PFSK-1 (cell line): ENCODE measurements around the gene HOXA5.

Experiments used
- FOXP2 ChIP-seq: optimal IDR thresholded peaks from 2 replicates; pipeline ENCODE3; 2011; ENCODE audit warnings: borderline replicate concordance, control low read depth, inconsistent platforms; ENCODE audit not compliant: insufficient read depth; ENCODE audit errors: extremely low read length, extremely low read depth
- POLR2AphosphoS5 ChIP-seq: IDR thresholded peaks from 2 replicates; pipeline ENCODE4 v1.6.1; 2012; ENCODE audit warnings: low read depth, mild to moderate bottlenecking, control low read depth, low read length, moderate library complexity
- SIN3A ChIP-seq: IDR thresholded peaks from 2 replicates; pipeline ENCODE4 v1.6.1; 2012; ENCODE audit warnings: mild to moderate bottlenecking, low read length, moderate library complexity, borderline replicate concordance; ENCODE audit not compliant: insufficient read depth
- TAF1 ChIP-seq: IDR thresholded peaks from 2 replicates; pipeline ENCODE4 v1.6.1; 2012; ENCODE audit warnings: low read length, control low read depth, borderline replicate concordance; ENCODE audit not compliant: insufficient read depth
- TF ChIP-seq, protein P1 (sequence below), 2 experiments: IDR thresholded peaks; 2 replicates each; pipeline versions ENCODE4 v1.6.1 to v1.8.0; 2011 to 2012; ENCODE audit warnings: low read depth in 2 of 2, low read length in 2 of 2, control low read depth in 1 of 2, inconsistent platforms in 1 of 2, mild to moderate bottlenecking in 1 of 2, moderate library complexity in 1 of 2; ENCODE audit not compliant: insufficient read depth in 1 of 2

The HOXA5 gene

DNA sequence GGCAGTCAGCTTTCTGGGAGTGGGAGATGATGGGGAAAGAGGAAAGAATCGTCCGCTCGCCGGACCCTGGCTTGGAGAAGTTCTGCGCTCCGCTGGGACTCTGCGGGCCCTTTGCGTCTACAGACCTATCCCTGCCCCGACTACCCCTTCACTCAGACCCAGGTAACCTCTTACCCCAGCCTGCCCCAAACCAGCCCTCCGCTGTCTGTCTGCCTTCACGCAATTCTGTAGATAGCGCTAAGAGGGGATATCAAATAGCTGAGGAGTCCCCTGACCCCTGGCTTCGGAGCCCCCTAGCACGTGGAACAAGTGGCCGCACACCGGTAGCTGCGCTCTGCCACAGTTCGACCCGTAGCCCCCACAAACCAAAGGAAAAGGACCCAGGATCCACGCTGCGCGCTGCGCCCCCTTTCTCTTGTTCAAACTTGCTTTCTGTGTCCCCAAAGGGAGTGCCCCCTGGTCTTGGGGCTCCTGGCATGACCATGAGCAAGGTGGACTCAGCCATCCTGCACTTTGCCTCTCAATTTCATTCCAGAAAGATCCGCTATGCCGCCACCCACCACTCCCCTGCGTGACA lies 19.9 kb downstream of the HOXA5 start:
- TF ChIP-seq FOXP2, result no peak
- TF ChIP-seq SIN3A, result no peak
- TF ChIP-seq TAF1, result no peak
- TF ChIP-seq POLR2AphosphoS5, result no peak
- TF ChIP-seq, protein P1, sequence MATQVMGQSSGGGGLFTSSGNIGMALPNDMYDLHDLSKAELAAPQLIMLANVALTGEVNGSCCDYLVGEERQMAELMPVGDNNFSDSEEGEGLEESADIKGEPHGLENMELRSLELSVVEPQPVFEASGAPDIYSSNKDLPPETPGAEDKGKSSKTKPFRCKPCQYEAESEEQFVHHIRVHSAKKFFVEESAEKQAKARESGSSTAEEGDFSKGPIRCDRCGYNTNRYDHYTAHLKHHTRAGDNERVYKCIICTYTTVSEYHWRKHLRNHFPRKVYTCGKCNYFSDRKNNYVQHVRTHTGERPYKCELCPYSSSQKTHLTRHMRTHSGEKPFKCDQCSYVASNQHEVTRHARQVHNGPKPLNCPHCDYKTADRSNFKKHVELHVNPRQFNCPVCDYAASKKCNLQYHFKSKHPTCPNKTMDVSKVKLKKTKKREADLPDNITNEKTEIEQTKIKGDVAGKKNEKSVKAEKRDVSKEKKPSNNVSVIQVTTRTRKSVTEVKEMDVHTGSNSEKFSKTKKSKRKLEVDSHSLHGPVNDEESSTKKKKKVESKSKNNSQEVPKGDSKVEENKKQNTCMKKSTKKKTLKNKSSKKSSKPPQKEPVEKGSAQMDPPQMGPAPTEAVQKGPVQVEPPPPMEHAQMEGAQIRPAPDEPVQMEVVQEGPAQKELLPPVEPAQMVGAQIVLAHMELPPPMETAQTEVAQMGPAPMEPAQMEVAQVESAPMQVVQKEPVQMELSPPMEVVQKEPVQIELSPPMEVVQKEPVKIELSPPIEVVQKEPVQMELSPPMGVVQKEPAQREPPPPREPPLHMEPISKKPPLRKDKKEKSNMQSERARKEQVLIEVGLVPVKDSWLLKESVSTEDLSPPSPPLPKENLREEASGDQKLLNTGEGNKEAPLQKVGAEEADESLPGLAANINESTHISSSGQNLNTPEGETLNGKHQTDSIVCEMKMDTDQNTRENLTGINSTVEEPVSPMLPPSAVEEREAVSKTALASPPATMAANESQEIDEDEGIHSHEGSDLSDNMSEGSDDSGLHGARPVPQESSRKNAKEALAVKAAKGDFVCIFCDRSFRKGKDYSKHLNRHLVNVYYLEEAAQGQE (IDR thresholded peaks at IDR 0.05; ENCODE audit: insufficient read depth in 1 of 2, low read depth in 2 of 2, low read length in 2 of 2), result no peak

DNA sequence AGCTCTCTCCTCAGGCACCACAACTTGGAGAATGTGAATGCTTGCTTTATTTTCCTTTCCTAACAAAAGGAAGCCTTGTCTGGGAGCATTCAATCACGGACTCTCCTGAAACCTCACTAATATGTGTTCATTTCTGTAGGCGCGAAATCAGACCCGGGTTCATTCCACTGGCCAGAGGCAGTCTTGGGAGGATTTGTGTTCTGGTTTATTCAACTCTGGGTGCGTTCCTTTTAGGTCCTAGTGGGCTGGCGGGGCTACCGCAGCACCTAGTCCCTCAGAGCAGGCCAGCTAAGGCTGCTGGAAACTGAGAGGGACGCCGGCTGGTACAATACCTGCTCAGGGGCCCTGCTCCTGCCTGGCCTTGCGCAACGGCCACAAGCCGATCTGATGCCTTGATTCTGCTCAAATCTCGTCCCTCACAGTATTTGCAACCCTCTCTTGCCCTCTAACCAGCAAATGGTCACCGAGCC lies 20.4 kb downstream of the HOXA5 start:
- TF ChIP-seq, protein P1 (IDR thresholded peaks at IDR 0.05; ENCODE audit: insufficient read depth in 1 of 2, low read depth in 2 of 2, low read length in 2 of 2), result no peak
- no peak for TF ChIP-seq TAF1
- no peak for TF ChIP-seq POLR2AphosphoS5
- no peak for TF ChIP-seq FOXP2

DNA sequence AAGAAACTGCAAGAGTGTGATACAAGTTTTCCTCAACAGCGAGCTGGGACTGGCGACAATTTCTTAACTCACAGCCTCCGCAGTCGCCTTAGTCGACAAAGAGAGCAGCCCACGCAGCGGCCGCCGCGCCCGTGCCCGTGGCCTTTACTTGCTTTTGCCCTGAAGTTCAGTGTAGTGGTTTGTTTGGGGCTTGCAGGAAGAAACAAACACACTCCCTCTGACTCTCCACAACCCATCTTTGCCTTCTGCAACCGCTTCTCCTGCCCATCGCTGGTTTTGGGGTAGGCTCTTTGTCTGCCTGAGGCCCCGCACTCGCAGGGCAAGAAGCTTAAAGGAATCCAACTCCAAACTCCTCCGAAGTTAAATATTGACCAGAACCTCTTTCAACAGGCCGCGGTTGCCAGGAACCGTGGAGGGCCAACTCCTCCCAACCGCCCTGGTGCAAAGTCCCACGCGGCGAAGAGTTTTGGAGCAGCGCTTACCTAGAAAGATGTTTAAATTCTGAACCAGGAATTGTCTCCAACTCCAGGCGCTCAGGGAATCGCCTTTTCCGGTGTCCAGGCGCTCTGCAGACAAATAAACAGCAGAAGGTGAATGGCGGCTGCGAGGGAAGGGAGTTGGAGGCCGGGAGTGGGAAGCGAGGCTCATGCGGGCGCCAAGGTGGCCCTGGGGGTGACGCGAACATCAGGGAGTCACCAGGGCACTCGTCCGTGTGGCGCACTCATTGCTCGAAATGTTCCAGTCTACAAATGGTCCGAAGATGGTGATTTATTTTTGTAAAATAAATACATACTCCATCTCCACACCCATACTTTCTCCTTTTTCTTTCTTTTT lies 21.2 kb downstream of the HOXA5 start:
- TF ChIP-seq, protein P1 (IDR thresholded peaks at IDR 0.05; ENCODE audit: insufficient read depth in 1 of 2, low read depth in 2 of 2, low read length in 2 of 2), result no peak
- TF ChIP-seq POLR2AphosphoS5 (no peak), TAF1 (no peak), SIN3A (no peak), FOXP2 (no peak)

DNA sequence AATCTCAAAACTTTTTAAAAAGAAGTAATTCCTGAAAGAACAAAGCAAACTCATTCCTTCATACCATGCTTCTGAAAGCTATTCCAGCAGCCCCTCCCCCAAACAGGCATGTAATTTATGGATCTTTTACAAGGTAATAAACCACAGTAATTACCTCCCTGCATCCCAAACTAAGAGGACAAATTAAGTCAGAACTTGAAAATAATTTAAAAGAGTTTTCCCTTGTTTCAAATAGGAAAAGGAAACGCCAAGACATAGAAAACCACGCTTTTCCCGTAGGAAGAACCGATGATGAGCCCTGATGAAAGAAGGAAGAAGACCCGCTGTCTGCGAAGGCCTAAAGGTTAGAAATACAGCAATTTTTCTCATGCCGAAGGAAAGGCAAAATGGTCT lies 21.8 kb downstream of the HOXA5 start:
- TF ChIP-seq SIN3A, result no peak
- TF ChIP-seq FOXP2, result no peak
- TF ChIP-seq POLR2AphosphoS5, result no peak
- no peak for TF ChIP-seq TAF1

DNA sequence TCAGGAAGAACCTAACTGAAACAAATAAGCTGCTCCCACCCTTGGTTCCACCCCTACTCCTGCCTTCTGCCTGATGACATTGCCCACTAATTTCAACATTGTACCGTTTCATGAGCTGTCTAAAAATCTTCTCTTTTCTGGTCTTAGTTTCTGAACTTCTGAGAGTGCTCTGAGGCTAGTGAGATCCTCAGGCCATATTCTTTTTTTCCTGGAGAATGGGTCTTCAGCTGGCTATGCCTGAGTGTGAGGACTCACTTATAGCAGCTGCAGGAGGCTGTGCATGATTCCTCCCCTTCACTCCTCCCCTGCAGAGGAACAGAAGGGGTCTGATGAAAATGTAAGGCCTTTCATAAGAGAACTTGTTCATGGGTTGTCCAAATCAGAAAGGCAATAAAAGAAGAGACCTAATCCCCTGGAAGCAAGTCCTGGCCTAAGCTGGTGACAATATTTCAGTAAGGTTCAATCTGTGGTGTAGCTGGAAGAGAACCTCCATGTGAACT lies 24.0 kb downstream of the HOXA5 start:
- TF ChIP-seq, protein P1 (IDR thresholded peaks at IDR 0.05; ENCODE audit: insufficient read depth in 1 of 2, low read depth in 2 of 2, low read length in 2 of 2), result no peak
- TF ChIP-seq POLR2AphosphoS5 (no peak), FOXP2 (no peak), SIN3A (no peak), TAF1 (no peak)
